HepG2 (cell line): ENCODE data around the gene THBS1. TPM values are rescaled to one million over a fixed set of nuclear protein-coding genes. Genes with fewer than 3 reads are reported as not detected.

Experiments
- ATAC-seq: fragments of 200-7000 bp; cut with Tn5 transposase; 3 replicates; pipeline ENCODE4 v1.9.1; 2020; ENCODE audit warnings: mild to moderate bottlenecking, moderate library complexity
- BruUV-seq: library from RNA; stranded (reverse); fragments of 400-500 nt; replicated peaks from 2 replicates; lab custom pipeline; 2021; lab: Mats Ljungman, UMichigan
- CTCF ChIA-PET: fragments of 300-600 bp; formaldehyde crosslinking; extraction: SDS; loops from one replicate; lab custom pipeline; 2021; ENCODE audit warnings: low total read pairs, inconsistent platforms, low intra/inter-chr PET ratio; lab: Yijun Ruan, JAX
- POLR2A ChIA-PET: fragments of 350-600 bp; sonication (Branson Sonifier 250); formaldehyde crosslinking; loops from one replicate; lab custom pipeline; 2020; ENCODE audit warnings: antibody characterized with exemption, inconsistent platforms; lab: Yijun Ruan, JAX
- DNase-seq: peaks from one replicate; pipeline ENCODE4 v3.0.0-alpha.2; 2015; ENCODE audit warnings: low spot score
- FAIRE-seq: peaks from 3 replicates; lab custom pipeline; 2011; peaks lifted over from hg19 to GRCh38; lab: Jason Lieb, UNC
- H2AFZ ChIP-seq: one replicate; pipeline ENCODE4 v1.6.1; 2011; ENCODE audit warnings: low read length, inconsistent platforms
- H3K27ac ChIP-seq: fragments of 300-600 bp; 3 replicates; pipeline ENCODE4 v1.8.0; 2011; ENCODE audit warnings: mixed run types, mild to moderate bottlenecking, mixed read lengths, low read length, inconsistent platforms; ENCODE audit not compliant: insufficient read depth; ENCODE audit errors: extremely low read length
- H3K27me3 ChIP-seq, 2 experiments: fragments of 200-600 bp in 1 of 2; 2 replicates in 1 of 2; 3 replicates in 1 of 2; pipeline versions ENCODE4 v1.6.0 to v1.8.0; 2011; ENCODE audit warnings: low read length in 2 of 2, mild to moderate bottlenecking in 2 of 2, moderate library complexity in 2 of 2, inconsistent platforms in 1 of 2; ENCODE audit not compliant: insufficient read depth in 2 of 2, control insufficient read depth in 1 of 2
- H3K36me3 ChIP-seq, 2 experiments: fragments of 200-600 bp in 1 of 2; replicated peaks in 1 of 2; 2 replicates in 1 of 2; 3 replicates in 1 of 2; pipeline versions ENCODE4 v1.5.1 to v1.8.0; 2011; ENCODE audit warnings: low read length in 2 of 2, inconsistent platforms in 1 of 2; ENCODE audit not compliant: insufficient read depth in 2 of 2, control insufficient read depth in 1 of 2
- H3K4me1 ChIP-seq: 2 replicates; pipeline ENCODE4 v1.5.1; 2012; ENCODE audit warnings: low read length, inconsistent platforms; ENCODE audit not compliant: insufficient read depth
- H3K4me2 ChIP-seq: 2 replicates; pipeline ENCODE4 v1.6.0; 2011; ENCODE audit warnings: low read depth, low read length, inconsistent platforms
- H3K4me3 ChIP-seq, 3 experiments: fragments of 200-600 bp in 1 of 3; sonication (generic), shearing (Covaris generic) in 1 of 3; replicated peaks in 1 of 3; 2 replicates each; pipeline ENCODE4 v1.5.1; 2011 to 2016; ENCODE audit warnings: low read length in 3 of 3, inconsistent platforms in 2 of 3, low read depth in 2 of 3, mild to moderate bottlenecking in 2 of 3, control low read depth in 1 of 3, mixed read lengths in 1 of 3; ENCODE audit not compliant: insufficient read depth in 1 of 3
- H3K79me2 ChIP-seq: one replicate; pipeline ENCODE4 v1.6.1; 2011; ENCODE audit warnings: low read length, inconsistent platforms; ENCODE audit not compliant: insufficient read depth
- H3K9ac ChIP-seq: 2 replicates; pipeline ENCODE4 v1.6.0; 2011; ENCODE audit warnings: mild to moderate bottlenecking, low read depth, low read length, inconsistent platforms; ENCODE audit not compliant: insufficient read depth
- H3K9me3 ChIP-seq: 2 replicates; pipeline ENCODE4 v1.5.1; 2012; ENCODE audit warnings: mild to moderate bottlenecking, low read length
- H4K20me1 ChIP-seq: 2 replicates; pipeline ENCODE4 v1.6.0; 2011; ENCODE audit warnings: inconsistent platforms, mild to moderate bottlenecking, low read length, moderate library complexity; ENCODE audit not compliant: insufficient read depth
- KAT2B ChIP-seq: fragments of 150-350 bp; IDR thresholded peaks from 2 replicates; pipeline ENCODE4 v1.6.1; 2014; ENCODE audit warnings: low read depth, low read length, borderline replicate concordance
- KMT2A ChIP-seq: sonication (generic); formaldehyde crosslinking; IDR thresholded peaks from 2 replicates; pipeline ENCODE4 v1.4.0; 2020; ENCODE audit warnings: missing genetic modification reagents
- MED8 ChIP-seq: sonication (generic); formaldehyde crosslinking; IDR thresholded peaks from 2 replicates; pipeline ENCODE4 v1.8.1; 2023; ENCODE audit warnings: mild to moderate bottlenecking, missing genetic modification reagents; ENCODE audit not compliant: insufficient replicate concordance
- NCOA1 ChIP-seq: sonication (generic); formaldehyde crosslinking; IDR thresholded peaks from 2 replicates; pipeline ENCODE4 v1.9.0; 2021; ENCODE audit warnings: missing genetic modification reagents
- PITX1 ChIP-seq: sonication (generic); formaldehyde crosslinking; IDR thresholded peaks from 2 replicates; pipeline ENCODE4 v1.5.1; 2020; ENCODE audit warnings: mild to moderate bottlenecking, missing genetic modification reagents
- ZNF253 ChIP-seq: sonication (generic); formaldehyde crosslinking; IDR thresholded peaks from 2 replicates; pipeline ENCODE4 v1.8.0; 2022; ENCODE audit warnings: mild to moderate bottlenecking, missing genetic modification reagents, borderline replicate concordance
- ZNF329 ChIP-seq: sonication (generic); formaldehyde crosslinking; IDR thresholded peaks from 2 replicates; pipeline ENCODE4 v1.9.0; 2021; ENCODE audit warnings: low read depth, mild to moderate bottlenecking, missing genetic modification reagents
- WGBS: methylation state at CpG from one replicate; pipeline ENCODE4 v1.1.6; 2017; ENCODE audit warnings: low lambda C conversion rate; 5-methylcytosine and 5-hydroxymethylcytosine counted together
- in situ Hi-C: cut with HindIII; loops from 2 replicates; pipeline ENCODE4 v1.10.0; 2017; ENCODE audit warnings: low pct_unique_long_range_greater_than_20kb; ENCODE audit not compliant: extremely low pct_ligation_motif_present
- intact Hi-C: fragments of 100-400 bp; cut with micrococcal nuclease; formaldehyde crosslinking; loops from one replicate; pipeline ENCODE4 v1.10.0; 2022; ENCODE audit not compliant: unreplicated experiment
- polyA plus RNA-seq, 8 experiments: library from polyadenylated mRNA; depleted of rRNA in 3 of 8; stranded (reverse) in 7 of 8; unstranded in 1 of 8; fragments of >200 nt; fragmentation: Illumina TruSeq in 4 of 8; extraction: Trizol in 4 of 8; gene quantifications; 2 replicates each; pipeline versions ENCODE4 v1.2.1 to v1.2.3, GENCODE V29; 2011 to 2016; ENCODE audit warnings: low read depth in 4 of 8, missing spikeins in 1 of 8, mixed read lengths in 1 of 8; ENCODE audit not compliant: insufficient read depth in 1 of 8
- total RNA-seq, 5 experiments: library from RNA; depleted of rRNA; stranded (reverse); fragments of >200 nt; fragmentation: Illumina TruSeq; extraction: Trizol; gene quantifications; 2 replicates each; pipeline ENCODE4 v1.2.3, GENCODE V29; 2016; ENCODE audit warnings: low read depth in 1 of 5
- TF ChIP-seq, protein P1 (sequence below): sonication (generic); formaldehyde crosslinking; IDR thresholded peaks from 2 replicates; pipeline ENCODE4 v1.4.0; 2020; ENCODE audit warnings: missing genetic modification reagents, borderline replicate concordance
- TF ChIP-seq, protein P2 (sequence below): sonication (generic); formaldehyde crosslinking; IDR thresholded peaks from 2 replicates; pipeline ENCODE4 v1.8.0; 2023; ENCODE audit warnings: mild to moderate bottlenecking, missing genetic modification reagents

Gene THBS1
- total and polyA plus RNA-seq, 2 of the 13 experiments (the other 11 are each of a cell fraction or from before 2014, with no cell fraction given): 54.7 to 67.1 TPM

DNA sequence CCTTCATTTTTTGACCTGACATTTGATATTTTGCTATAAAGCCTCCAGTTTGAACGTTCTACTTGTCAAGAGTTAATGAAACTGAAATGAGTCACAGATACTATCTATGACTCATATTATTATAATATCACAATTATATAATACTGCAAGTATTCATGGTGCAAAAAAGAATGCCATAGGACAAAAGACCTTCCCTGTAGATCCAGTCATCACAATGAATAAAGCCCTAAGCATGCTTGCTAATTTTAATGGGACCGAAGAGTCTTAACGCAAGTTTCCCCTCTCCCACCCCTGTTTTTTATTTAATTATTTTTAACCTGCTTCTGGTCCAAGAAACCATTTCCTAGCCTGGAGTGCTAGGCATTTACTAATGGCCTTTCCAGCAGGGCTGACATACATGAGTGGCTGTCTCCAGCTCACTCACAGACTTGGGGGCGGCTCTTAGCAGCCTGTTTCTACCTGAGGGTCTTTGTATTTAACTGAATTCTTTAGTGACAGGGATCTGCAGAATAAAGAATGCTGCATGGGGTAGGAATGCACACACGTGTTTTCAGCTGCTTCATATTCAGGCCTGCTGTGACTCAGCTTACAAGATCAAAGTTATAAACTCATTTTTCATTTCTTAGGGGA lies 61.2 kb downstream of the THBS1 start (continued):
- TF ChIP-seq, protein P1, sequence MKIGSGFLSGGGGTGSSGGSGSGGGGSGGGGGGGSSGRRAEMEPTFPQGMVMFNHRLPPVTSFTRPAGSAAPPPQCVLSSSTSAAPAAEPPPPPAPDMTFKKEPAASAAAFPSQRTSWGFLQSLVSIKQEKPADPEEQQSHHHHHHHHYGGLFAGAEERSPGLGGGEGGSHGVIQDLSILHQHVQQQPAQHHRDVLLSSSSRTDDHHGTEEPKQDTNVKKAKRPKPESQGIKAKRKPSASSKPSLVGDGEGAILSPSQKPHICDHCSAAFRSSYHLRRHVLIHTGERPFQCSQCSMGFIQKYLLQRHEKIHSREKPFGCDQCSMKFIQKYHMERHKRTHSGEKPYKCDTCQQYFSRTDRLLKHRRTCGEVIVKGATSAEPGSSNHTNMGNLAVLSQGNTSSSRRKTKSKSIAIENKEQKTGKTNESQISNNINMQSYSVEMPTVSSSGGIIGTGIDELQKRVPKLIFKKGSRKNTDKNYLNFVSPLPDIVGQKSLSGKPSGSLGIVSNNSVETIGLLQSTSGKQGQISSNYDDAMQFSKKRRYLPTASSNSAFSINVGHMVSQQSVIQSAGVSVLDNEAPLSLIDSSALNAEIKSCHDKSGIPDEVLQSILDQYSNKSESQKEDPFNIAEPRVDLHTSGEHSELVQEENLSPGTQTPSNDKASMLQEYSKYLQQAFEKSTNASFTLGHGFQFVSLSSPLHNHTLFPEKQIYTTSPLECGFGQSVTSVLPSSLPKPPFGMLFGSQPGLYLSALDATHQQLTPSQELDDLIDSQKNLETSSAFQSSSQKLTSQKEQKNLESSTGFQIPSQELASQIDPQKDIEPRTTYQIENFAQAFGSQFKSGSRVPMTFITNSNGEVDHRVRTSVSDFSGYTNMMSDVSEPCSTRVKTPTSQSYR (CRISPR knock-in tag): no peak

DNA sequence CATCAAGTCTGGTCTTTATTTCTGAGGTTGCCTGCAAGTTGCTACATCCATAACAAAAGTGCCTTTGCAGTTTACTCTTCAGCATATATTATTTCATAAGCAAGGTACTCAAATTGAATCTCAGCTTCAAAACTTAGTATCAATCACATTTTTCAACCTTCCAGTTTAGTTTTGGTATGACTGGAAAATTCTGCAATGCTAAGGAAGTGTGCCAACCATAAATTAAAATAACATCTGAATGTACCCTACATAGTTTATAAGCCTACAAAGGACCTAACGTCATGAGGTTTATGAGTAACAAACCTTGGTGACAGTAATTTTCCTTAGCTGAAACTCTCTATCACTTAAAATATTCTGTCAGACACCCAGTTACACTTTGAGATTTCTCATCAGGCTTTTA lies 62.8 kb downstream of the THBS1 start:
- DNase-seq: no peak
- no TSS peak for BruUV-seq
- in situ Hi-C loops (no loop called here), intact Hi-C loops (no loop called here)
- Histone ChIP-seq H3K36me3 (no peaks in the 10 kb centered on the region), H3K4me1 (peaks cover 47% of the 10 kb centered on the region), H3K79me2 (no peaks in the 10 kb centered on the region), H2AFZ (no peak overlapping the region), H3K9ac (no peak overlapping the region), H3K4me3 (no peak overlapping the region), H3K9me3 (no peaks in the 10 kb centered on the region), H3K27me3 (no peaks in the 10 kb centered on the region), H4K20me1 (no peaks in the 10 kb centered on the region), H3K4me2 (no peak overlapping the region), H3K27ac (no peak overlapping the region)
- ChIA-PET POLR2A (no interaction called here), CTCF (no interaction called here)
- TF ChIP-seq ZNF253 (CRISPR knock-in tag) (no peak), KMT2A (CRISPR knock-in tag) (no peak), PITX1 (CRISPR knock-in tag) (no peak), NCOA1 (CRISPR knock-in tag) (no peak), ZNF329 (CRISPR knock-in tag) (no peak), MED8 (CRISPR knock-in tag) (no peak), KAT2B (no peak)
- TF ChIP-seq, protein P2, sequence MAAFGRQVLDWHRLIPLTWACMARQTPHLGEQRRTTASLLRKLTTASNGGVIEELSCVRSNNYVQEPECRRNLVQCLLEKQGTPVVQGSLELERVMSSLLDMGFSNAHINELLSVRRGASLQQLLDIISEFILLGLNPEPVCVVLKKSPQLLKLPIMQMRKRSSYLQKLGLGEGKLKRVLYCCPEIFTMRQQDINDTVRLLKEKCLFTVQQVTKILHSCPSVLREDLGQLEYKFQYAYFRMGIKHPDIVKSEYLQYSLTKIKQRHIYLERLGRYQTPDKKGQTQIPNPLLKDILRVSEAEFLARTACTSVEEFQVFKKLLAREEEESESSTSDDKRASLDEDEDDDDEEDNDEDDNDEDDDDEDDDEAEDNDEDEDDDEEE (CRISPR knock-in tag): no peak
- ATAC-seq: no peak
- FAIRE-seq: no peak
- WGBS: 61% methylated on average over 1 of the region's 1 CpG
